Measurements from ENCODE around the gene KIAA0930. TPM values are rescaled to one million over a fixed set of nuclear protein-coding genes. Genes with fewer than 3 reads are reported as not detected.

KIAA0930 gene
- total and polyA plus RNA-seq, 4 experiments from 2014 or later: 1.2 to 36.7 (median 14.8) TPM

- Histone ChIP-seq H3K27me3 (ENCODE audit: insufficient read depth, low read length) (no peaks in the 10 kb centered on the region), H3K27ac (ENCODE audit: low read depth, low read length) (peak overlapping the region; percentile 88), H3K9me3 (ENCODE audit: control insufficient read depth in 1 of 2, low read length in 2 of 2) (no peaks in the 10 kb centered on the region), H3K4me3 (ENCODE audit: low read length in 2 of 2) (peak overlapping the region; percentile 31 to 64), H3K36me3 (ENCODE audit: insufficient read depth, low read length) (peaks cover 12% of the 10 kb centered on the region), H3K4me1 (ENCODE audit: insufficient read depth, low read length) (peaks cover 71% of the 10 kb centered on the region)
- ChIA-PET CTCF (ENCODE audit: partially characterized antibody) (interaction anchor here (0.7 to 1.8 kb wide), 4 partner anchors 8 to 14 kb away, joined by 3 to 13 read pairs (median 4); no protein-coding TSS in a partner anchor), POLR2A (ENCODE audit: partially characterized antibody) (interaction anchor here (0.6 to 4.3 kb wide), 7 partner anchors 10 to 249 kb away, joined by 3 to 71 read pairs (median 5); partner anchors contain the start of genes RIBC2 and SMC1B)
- intact Hi-C loops (cut with micrococcal nuclease): loop anchor here (5.0 to 10.0 kb wide), 4 partner anchors 83 to 667 kb away; partner anchors contain the start of genes RIBC2, RTL6 and SMC1B
- peak in 4 of 5 donors; percentile 14 to 57 (median 23) for DNase-seq
- no peaks in the 10 kb centered on the region for H3K27me3 Mint-ChIP-seq
- peaks cover 0 to 2% (median 0%) of the 10 kb centered on the region in 8 donors for H3K9me3 Mint-ChIP-seq
- H3K36me3 Mint-ChIP-seq: peaks cover 7 to 41% of the 10 kb centered on the region in 2 donors
- H3K4me1 Mint-ChIP-seq: peaks cover 45 to 79% (median 53%) of the 10 kb centered on the region in 4 donors
- peak overlapping the region; percentile 92 to 98 (median 97) for H3K27ac Mint-ChIP-seq
- H3K4me3 Mint-ChIP-seq: peak overlapping the region; percentile 93 to 99 (median 97)
Observed at GRCh38 chr22:45164270-45165088, 76.2 kb downstream of the KIAA0930 start.

GRCh38 chr22:45163451-45164269, 77.0 kb downstream of the KIAA0930 start, which contains the start of gene NUP50:
NUP50 (plus strand) TSS chr22:45163925; CDS start chr22:45168178, 4,253 bp downstream.
- ChIA-PET CTCF (ENCODE audit: partially characterized antibody) (interaction anchor here (0.7 to 1.8 kb wide), 2 partner anchors 9 to 442 kb away, joined by 3 to 13 read pairs; no protein-coding TSS in a partner anchor), POLR2A (ENCODE audit: partially characterized antibody) (interaction anchor here (0.6 to 4.3 kb wide), 8 partner anchors 10 to 250 kb away, joined by 3 to 71 read pairs (median 4); partner anchors contain the start of genes RIBC2 and SMC1B)
- H3K27ac ChIP-seq (ENCODE audit: low read depth, low read length): peak within 1 kb of the TSS; percentile 88
- intact Hi-C loops (cut with micrococcal nuclease): loop anchor here (1.0 to 10.0 kb wide), 5 partner anchors 10 to 666 kb away; partner anchors contain the start of genes RIBC2, RTL6 and SMC1B
- DNase-seq: peak; percentile 95 to 98 (median 97)
- peaks cover 68% of the 10 kb centered on the region for H3K4me1 ChIP-seq (ENCODE audit: insufficient read depth, low read length)
- H3K4me3 ChIP-seq (ENCODE audit: low read length in 2 of 2): peak within 1 kb of the TSS; percentile 64 to 73
- peaks cover 7% of the 10 kb centered on the region for H3K36me3 ChIP-seq (ENCODE audit: insufficient read depth, low read length)
- no peaks in the 10 kb centered on the region for H3K9me3 ChIP-seq (ENCODE audit: control insufficient read depth in 1 of 2, low read length in 2 of 2)
- Mint-ChIP-seq H3K36me3 (peaks cover 7 to 38% of the 10 kb centered on the region in 2 donors), H3K27ac (peak within 1 kb of the TSS; percentile 92 to 98 (median 97)), H3K4me3 (peak within 1 kb of the TSS; percentile 93 to 99 (median 97)), H3K9me3 (peaks cover 0 to 2% (median 0%) of the 10 kb centered on the region in 8 donors), H3K4me1 (peaks cover 42 to 74% (median 50%) of the 10 kb centered on the region in 4 donors), H3K27me3 (no peaks in the 10 kb centered on the region)
- H3K27me3 ChIP-seq (ENCODE audit: insufficient read depth, low read length): no peaks in the 10 kb centered on the region

- peak in 1 of 5 donors; percentile 42 for DNase-seq
- peak overlapping the region; percentile 88 for H3K27ac ChIP-seq (ENCODE audit: low read depth, low read length)
- H3K4me1 ChIP-seq (ENCODE audit: insufficient read depth, low read length): peaks cover 66% of the 10 kb centered on the region
- H3K4me1 Mint-ChIP-seq: peaks cover 37 to 68% (median 49%) of the 10 kb centered on the region in 4 donors
- peaks cover 1% of the 10 kb centered on the region for H3K36me3 ChIP-seq (ENCODE audit: insufficient read depth, low read length)
- peak overlapping the region; percentile 88 to 94 (median 92) for H3K27ac Mint-ChIP-seq
- no peaks in the 10 kb centered on the region for H3K9me3 ChIP-seq (ENCODE audit: control insufficient read depth in 1 of 2, low read length in 2 of 2)
- peak overlapping the region; percentile 64 to 73 for H3K4me3 ChIP-seq (ENCODE audit: low read length in 2 of 2)
- CTCF ChIA-PET (ENCODE audit: partially characterized antibody): interaction anchor here (0.7 to 1.8 kb wide), 2 partner anchors 10 to 442 kb away, joined by 3 to 13 read pairs; no protein-coding TSS in a partner anchor
- intact Hi-C loops (cut with micrococcal nuclease): loop anchor here (1.0 to 10.0 kb wide), 5 partner anchors 10 to 666 kb away; partner anchors contain the start of genes RIBC2, RTL6 and SMC1B
- peak overlapping the region; percentile 91 to 98 (median 94) for H3K4me3 Mint-ChIP-seq
- POLR2A ChIA-PET (ENCODE audit: partially characterized antibody): interaction anchor here (0.6 to 4.3 kb wide), 7 partner anchors 10 to 148 kb away, joined by 3 to 71 read pairs (median 5); no protein-coding TSS in a partner anchor
- peaks cover 1 to 34% of the 10 kb centered on the region in 2 donors for H3K36me3 Mint-ChIP-seq
- no peaks in the 10 kb centered on the region for H3K27me3 ChIP-seq (ENCODE audit: insufficient read depth, low read length)
- no peaks in the 10 kb centered on the region for H3K27me3 Mint-ChIP-seq
- peaks cover 0 to 2% (median 0%) of the 10 kb centered on the region in 8 donors for H3K9me3 Mint-ChIP-seq
Observed at GRCh38 chr22:45163099-45163450, 77.6 kb downstream of the KIAA0930 start.

- peak overlapping the region; percentile 88 for H3K27ac ChIP-seq (ENCODE audit: low read depth, low read length)
Observed at GRCh38 chr22:45162531-45162930, 78.2 kb downstream of the KIAA0930 start.

GRCh38 chr22:45159652-45160462, 80.8 kb downstream of the KIAA0930 start:
- intact Hi-C loops (cut with micrococcal nuclease): loop anchor here (5.0 to 10.0 kb wide), 4 partner anchors 87 to 663 kb away; partner anchors contain the start of genes RIBC2, RTL6 and SMC1B
- no peak overlapping the region for H3K4me3 ChIP-seq (ENCODE audit: low read length in 2 of 2)
- DNase-seq: no peak
- Mint-ChIP-seq H3K4me3 (peak overlapping the region in 2 of 8 donors; percentile 7 to 76), H3K4me1 (peaks cover 20 to 40% (median 28%) of the 10 kb centered on the region in 4 donors), H3K9me3 (peaks cover 0 to 2% (median 0%) of the 10 kb centered on the region in 8 donors), H3K36me3 (peaks cover 8 to 32% of the 10 kb centered on the region in 2 donors), H3K27ac (peak overlapping the region in 3 of 7 donors; percentile 32 to 81 (median 63)), H3K27me3 (no peaks in the 10 kb centered on the region)
- no peaks in the 10 kb centered on the region for H3K27me3 ChIP-seq (ENCODE audit: insufficient read depth, low read length)
- H3K9me3 ChIP-seq (ENCODE audit: control insufficient read depth in 1 of 2, low read length in 2 of 2): no peaks in the 10 kb centered on the region
- peaks cover 12% of the 10 kb centered on the region for H3K36me3 ChIP-seq (ENCODE audit: insufficient read depth, low read length)
- peaks cover 38% of the 10 kb centered on the region for H3K4me1 ChIP-seq (ENCODE audit: insufficient read depth, low read length)
- H3K27ac ChIP-seq (ENCODE audit: low read depth, low read length): no peak overlapping the region
- ChIA-PET POLR2A (ENCODE audit: partially characterized antibody) (no interaction called here), CTCF (ENCODE audit: partially characterized antibody) (no interaction called here)

More at GRCh38 chr22:45162531-45162930, 78.2 kb downstream of the KIAA0930 start:
- intact Hi-C loops (cut with micrococcal nuclease): loop anchor here (5.0 to 10.0 kb wide), 4 partner anchors 85 to 665 kb away; partner anchors contain the start of genes RIBC2, RTL6 and SMC1B
- CTCF ChIA-PET (ENCODE audit: partially characterized antibody): no interaction called here
- POLR2A ChIA-PET (ENCODE audit: partially characterized antibody): interaction anchor here (0.7 to 4.3 kb wide), 4 partner anchors 9 to 17 kb away, joined by 3 to 71 read pairs (median 8); no protein-coding TSS in a partner anchor
- H3K27me3 Mint-ChIP-seq: no peaks in the 10 kb centered on the region
- DNase-seq: no peak
- H3K36me3 Mint-ChIP-seq: peaks cover 0 to 35% of the 10 kb centered on the region in 2 donors
- H3K27ac Mint-ChIP-seq: peak overlapping the region; percentile 53 to 94 (median 91)
- peaks cover 37 to 67% (median 49%) of the 10 kb centered on the region in 4 donors for H3K4me1 Mint-ChIP-seq
- peaks cover 5% of the 10 kb centered on the region for H3K36me3 ChIP-seq (ENCODE audit: insufficient read depth, low read length)
- peaks cover 64% of the 10 kb centered on the region for H3K4me1 ChIP-seq (ENCODE audit: insufficient read depth, low read length)
- H3K9me3 ChIP-seq (ENCODE audit: control insufficient read depth in 1 of 2, low read length in 2 of 2): no peaks in the 10 kb centered on the region
- H3K9me3 Mint-ChIP-seq: peaks cover 0 to 2% (median 0%) of the 10 kb centered on the region in 8 donors
- H3K4me3 Mint-ChIP-seq: peak overlapping the region; percentile 91 to 98 (median 94)
- no peaks in the 10 kb centered on the region for H3K27me3 ChIP-seq (ENCODE audit: insufficient read depth, low read length)
- H3K4me3 ChIP-seq (ENCODE audit: low read length in 2 of 2): peak overlapping the region in 1 of 2 donors; percentile 64

DNA sequence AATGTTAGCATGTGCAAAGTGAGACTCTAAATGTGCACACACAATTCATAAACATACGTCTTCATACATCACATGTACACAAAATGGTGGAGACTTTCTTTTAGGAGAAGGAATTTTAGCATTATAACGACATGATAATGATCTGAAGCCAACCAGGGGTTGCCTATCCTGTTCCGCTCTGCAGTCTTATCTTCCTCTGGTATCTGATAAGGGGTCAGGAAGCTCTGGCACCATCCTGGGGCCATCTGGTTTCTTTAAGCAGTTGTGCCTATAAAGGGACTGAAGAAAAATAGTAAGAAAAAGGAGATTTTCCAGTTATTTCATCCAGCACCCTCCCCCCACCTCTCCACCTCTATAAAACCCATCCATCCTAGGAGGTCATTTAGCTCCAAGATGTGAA, 82.8 kb downstream of the KIAA0930 start:
- H3K27ac Mint-ChIP-seq: no peak overlapping the region
- H3K4me1 Mint-ChIP-seq: peaks cover 19 to 28% (median 25%) of the 10 kb centered on the region in 4 donors
- H3K9me3 Mint-ChIP-seq: no peaks in the 10 kb centered on the region
- intact Hi-C loops (cut with micrococcal nuclease): no loop called here
- Histone ChIP-seq H3K27me3 (ENCODE audit: insufficient read depth, low read length) (no peaks in the 10 kb centered on the region), H3K36me3 (ENCODE audit: insufficient read depth, low read length) (peaks cover 12% of the 10 kb centered on the region), H3K9me3 (ENCODE audit: control insufficient read depth in 1 of 2, low read length in 2 of 2) (no peaks in the 10 kb centered on the region), H3K27ac (ENCODE audit: low read depth, low read length) (no peak overlapping the region), H3K4me1 (ENCODE audit: insufficient read depth, low read length) (peaks cover 35% of the 10 kb centered on the region), H3K4me3 (ENCODE audit: low read length in 2 of 2) (no peak overlapping the region)
- CTCF ChIA-PET (ENCODE audit: partially characterized antibody): no interaction called here
- POLR2A ChIA-PET (ENCODE audit: partially characterized antibody): no interaction called here
- H3K4me3 Mint-ChIP-seq: no peak overlapping the region
- H3K27me3 Mint-ChIP-seq: no peaks in the 10 kb centered on the region
- peaks cover 11 to 30% of the 10 kb centered on the region in 2 donors for H3K36me3 Mint-ChIP-seq
- DNase-seq: no peak

Measured in CD4-positive, alpha-beta memory T cell (primary cell).